Suppressor macrophage treated with lipopolysaccharide for 4 hours (primary cell): ENCODE data around the gene SSR4.
A peak's percentile ranks its signal among the peaks of the same experiment; 100 is the strongest.
"Not testable (repeated sequence)": the region's sequence is repeated elsewhere in the genome, so short reads cannot be mapped to it uniquely, and the experiment has no call there.

ENCODE experiments used
- DNase-seq: peaks from one replicate; pipeline ENCODE4 v3.0.0-alpha.2; 2020

Gene SSR4

GRCh38 chrX:153794018-153794896 lies at the start of gene SSR4, which contains the start of gene IDH3G:
TSS of gene SSR4 (plus strand) at chrX:153794668. CDS start at chrX:153794688, 20 bp downstream.
TSS of gene IDH3G (minus strand) at chrX:153794375. CDS start at chrX:153794326, 49 bp downstream.
- peak; percentile 96 for DNase-seq

DNA sequence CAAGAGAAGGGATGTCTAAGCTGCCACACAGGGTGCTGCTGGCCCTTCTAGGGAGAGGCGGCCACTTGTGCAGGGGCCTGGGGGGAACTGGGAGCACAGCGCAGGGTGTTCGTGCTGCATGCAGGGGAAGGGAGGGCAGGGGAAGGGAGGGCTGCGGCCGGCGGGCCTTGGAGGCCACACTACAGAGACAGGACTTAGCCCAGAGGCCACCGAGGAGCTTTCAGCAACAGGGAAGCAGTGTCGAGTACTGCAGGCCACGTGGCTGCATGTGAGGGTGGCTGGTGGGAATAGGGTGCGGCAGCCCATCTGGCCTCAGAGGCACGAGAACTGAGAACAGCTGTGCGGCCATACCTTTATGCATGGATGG lies 49.4 kb upstream of the SSR4 start:
- not testable (repeated sequence) for DNase-seq

DNA sequence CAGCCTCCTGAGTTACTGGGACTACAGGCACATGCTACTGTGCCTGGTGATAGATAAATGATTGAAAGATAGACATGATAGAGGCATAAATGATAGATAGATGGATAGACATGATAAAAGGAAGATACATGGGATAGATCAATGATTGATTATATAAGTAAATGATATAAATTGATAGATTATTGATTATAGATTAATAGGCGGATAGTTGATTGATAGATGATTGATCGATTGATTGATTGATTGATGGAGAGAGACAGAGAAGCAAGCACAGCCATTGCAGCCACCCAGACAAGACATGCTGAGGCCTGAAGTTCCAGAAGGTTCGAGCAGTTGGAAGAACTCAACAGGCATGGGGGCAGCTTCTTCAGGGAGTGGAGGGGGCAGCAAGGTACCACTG lies 48.1 kb upstream of the SSR4 start:
- no peak for DNase-seq

DNA sequence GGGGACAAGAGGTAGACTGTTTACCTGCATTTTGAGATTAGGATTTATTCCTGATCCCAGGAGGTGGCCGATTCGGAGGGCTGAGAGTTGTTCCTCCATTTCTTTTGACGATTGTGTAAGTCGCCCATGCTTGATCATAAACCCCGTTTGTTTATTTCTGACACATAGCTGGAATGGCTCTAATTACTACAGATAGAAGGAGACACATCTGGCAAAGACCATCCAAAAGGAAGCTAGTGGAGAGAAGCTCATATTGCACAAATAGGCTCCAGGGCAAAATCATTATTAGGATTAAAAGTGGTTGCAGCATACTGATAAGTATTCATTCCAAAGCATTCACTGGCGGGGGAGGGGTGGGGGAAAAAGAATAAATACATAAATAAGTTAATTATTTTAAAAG lies 47.5 kb upstream of the SSR4 start:
- DNase-seq = not testable (repeated sequence)

DNA sequence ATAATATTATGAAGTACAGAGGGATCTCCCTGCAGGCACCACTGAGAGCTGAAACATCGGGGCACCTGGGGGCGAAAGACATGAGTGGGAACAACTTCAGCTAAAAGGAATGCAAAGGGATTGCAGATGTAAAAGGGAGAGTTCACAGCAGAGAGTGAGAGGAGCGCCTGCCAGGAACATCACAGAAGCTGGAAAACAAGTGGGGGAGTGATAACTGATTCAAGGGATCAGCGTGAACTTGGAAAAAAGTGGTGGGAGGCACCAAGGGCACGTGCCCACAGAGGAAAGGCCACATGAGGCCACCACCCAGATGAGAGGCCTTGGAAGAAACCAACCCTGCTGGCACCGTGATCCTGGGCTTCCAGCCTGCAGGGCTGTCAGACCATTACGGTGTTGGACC lies 45.5 kb upstream of the SSR4 start:
- DNase-seq = not testable (repeated sequence)

DNA sequence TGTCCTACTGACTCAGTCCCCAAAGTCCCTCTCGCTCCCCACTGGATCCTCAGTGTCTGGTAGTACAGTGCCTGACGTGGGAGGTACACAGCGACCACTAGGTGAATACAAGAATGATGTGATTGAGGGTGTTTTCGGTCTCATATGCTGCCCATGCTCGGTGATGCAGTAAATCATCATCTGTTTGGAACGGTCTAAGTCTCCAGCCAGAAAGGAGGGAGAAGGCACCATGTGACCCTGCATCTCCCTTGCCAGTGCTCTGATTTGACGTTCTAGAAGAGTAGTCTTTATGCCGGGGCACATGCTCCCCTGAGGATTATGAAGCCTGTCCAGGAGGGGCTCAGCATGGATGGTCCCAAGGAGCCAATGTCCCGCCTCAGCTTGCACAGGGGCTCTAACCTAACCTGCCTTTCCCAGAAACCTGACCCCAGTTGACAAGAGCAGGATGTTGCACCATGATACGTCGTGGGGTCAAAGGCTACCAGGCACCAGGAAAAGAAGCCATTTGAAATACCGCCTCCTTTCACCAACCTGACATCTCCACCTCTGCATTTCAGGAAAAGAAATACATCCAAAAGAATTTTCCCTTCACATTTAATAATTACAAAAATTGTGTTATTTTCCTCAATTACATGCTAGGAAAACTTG lies 44.2 kb upstream of the SSR4 start:
- no peak for DNase-seq

DNA sequence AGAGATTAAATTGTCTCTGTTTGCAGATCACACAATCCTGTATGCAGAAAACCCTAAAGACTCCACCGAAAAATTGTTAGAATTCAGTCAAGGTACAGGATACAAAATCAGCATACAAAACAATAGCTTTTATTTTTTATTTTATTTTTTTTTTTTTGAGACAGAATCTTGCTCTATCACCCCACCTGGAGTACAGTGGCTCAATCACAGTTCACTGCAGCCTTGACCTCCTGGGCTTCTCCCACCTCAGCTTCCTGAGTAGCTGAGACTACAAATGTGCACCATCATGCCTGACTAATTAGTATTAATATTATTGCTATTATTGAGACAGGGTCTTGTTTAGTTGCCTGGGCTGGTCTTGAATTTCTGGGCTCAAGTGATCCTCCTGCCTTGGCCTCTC lies 39.3 kb upstream of the SSR4 start:
- DNase-seq = no peak

DNA sequence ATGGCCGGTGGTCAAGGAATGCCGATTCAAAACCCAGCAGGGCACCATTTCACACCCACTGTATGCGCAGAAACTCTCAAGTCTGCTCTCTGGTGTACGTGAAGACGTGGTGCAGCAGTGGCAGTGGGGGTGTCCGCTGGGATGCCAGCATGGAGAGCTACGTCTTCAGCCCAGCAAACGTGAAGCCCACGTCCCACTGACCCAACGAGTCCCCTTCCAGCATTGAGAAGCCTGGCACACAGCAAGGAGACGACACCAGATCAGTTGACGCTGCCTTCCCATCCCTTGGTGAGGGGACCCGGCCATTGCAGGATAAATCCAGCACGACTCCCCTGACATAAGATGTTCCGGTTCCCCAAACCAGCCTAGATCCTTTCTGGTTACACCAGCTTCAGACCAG lies 32.6 kb upstream of the SSR4 start:
- no peak for DNase-seq

DNA sequence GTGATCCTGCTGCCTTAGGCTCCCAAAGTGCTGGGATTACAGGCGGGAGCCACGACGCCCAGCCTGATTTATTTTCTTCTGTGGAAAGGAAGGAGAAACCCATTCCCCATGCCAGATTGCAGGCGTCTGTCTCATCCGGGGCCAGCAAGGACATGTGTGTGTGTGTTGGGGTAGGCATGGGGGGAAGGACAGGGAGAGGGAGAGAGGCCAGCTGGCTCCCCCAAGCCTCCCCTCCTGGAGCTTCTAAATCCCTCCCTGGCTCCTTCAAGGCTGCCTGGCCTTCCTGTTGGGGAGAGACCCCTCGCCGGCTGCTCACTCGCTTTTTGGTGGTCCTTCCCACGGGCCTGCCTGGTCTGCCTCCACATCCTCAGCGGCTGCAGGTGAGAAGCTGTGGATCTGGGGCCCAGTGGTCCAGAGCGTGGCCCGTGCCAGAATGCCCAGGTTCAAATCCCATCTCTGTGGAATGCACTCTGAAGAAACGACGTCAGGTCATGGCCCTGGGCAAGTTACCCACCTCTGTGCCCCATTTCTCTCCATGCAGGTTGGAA lies 31.8 kb upstream of the SSR4 start:
- no peak for DNase-seq

DNA sequence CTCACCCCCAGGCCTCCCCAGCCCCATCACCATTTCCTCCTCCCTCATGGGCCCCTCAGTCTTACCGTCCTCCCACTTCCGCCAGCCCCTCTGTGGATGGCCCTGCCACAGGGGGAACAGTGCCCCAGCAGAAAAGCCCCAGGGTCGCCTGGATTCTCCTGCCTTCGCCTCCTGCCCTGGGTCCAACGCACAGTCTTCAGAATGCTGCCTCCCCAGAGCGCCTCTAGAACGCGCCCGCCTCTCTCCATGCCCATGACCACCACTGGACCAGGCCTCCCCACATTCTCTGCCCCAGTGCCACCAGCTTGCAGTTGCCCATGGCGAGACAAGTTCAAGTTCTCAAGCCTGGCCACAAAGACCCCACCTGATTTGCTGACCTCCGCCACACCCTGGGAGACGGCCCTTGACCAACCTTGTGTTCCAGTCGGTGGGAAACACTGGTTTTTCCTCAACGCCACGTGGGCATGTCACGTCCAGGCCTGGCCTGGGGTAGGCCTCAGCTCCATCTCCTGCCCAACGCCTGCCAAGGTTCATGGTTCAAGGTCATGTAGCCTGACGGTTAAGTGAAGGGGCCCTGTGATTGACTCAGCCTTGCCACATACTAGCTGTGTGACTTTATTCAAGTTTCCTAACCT lies 31.1 kb upstream of the SSR4 start:
- DNase-seq = no peak

- DNase-seq = peak; percentile 77
Observed at GRCh38 chrX:153763989-153764755, 30.3 kb upstream of the SSR4 start, which contains the start of gene PLXNB3. TSS of gene PLXNB3 (plus strand) at chrX:153764249. CDS start at chrX:153765536, 1,287 bp downstream.

GRCh38 chrX:153764786-153765137 lies 29.7 kb upstream of the SSR4 start:
- no peak for DNase-seq

DNA sequence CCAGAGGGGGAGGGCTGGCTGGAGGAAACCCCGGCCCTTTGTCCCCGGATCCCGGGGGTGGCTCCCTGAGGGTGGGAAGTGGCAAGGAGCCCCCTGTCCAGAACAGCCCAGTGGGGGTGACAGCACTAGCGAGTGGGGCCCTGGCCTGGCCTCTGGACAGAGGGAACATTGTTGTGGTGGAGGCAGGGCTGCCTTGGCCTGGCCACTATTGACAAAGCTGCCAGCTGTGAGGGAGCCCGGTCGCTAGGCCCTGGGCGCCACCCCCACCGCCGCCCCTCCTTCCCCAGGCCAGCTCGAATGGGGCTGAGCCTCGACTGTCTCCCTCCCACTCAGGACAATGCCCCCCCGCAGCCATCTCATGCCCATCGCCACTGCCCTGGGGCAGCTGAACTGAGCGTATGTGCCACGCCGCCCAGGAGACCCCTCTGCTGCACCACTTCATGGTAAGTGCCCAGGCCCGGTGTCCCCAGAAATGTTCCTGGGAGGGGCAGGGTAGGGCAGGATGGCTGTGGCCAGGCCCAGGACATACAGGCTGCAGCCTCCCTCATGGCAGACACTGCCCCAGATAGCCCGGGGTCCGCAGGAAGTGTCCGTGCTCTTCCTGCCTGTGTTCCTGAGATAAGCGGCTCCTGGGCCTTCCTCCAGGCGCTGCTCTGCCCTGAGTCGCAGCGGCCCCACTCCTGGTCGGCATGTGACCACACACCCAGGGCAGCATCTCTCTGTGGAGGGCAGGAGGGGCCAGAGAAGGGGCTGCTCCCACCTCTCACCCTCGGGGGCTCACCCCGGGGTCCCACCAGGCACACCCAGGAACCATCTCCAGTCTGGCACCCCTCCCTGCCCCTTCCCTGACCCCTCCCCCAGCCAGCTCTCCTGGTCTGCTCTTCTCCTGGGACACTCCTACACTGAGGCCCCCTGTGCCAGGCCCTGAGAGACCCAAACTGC lies 29.1 kb upstream of the SSR4 start:
- DNase-seq = no peak

GRCh38 chrX:153766098-153766817 lies 28.2 kb upstream of the SSR4 start:
- peak; percentile 43 for DNase-seq

GRCh38 chrX:153766871-153767673 lies 27.4 kb upstream of the SSR4 start:
- DNase-seq = no peak

GRCh38 chrX:153767674-153768055 lies 26.8 kb upstream of the SSR4 start:
- no peak for DNase-seq

DNA sequence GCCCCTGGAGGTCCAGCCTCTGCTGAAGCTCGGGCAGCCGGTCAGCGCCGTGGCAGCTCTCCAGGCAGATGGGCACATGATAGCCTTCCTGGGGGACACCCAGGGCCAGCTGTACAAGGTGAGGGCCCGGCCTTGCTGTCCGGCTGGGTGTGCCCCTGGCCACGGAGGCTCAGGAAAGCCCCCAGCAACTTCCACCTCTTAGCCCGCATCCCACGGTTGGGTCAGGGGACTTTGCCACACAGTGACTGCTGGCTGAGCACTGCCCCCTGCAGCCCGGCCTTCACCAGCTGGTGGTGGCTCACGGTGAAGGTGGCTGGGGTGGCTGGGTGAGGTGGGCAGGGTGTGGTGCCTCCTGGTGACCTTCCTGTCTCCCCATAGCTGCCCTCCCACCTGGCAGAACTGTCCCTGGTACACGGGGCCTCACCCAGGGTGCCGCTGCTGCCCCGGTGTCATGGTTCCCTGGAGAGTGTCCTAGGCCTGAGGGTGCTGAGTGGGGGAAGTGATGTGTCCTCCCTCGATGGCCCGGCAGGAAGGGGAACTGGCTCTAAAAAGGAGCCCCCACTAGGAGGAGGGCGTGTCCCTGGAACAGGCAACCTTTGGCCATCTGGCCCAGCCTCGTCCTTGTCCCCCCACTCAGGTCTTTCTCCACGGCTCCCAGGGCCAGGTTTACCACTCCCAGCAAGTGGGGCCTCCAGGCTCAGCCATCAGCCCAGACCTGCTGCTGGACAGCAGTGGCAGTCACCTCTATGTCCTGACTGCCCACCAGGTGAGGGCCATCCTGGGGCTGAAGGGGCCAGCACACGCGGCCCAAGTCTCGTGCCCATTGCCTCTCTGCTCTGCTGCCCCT lies 25.9 kb upstream of the SSR4 start:
- no peak for DNase-seq

- DNase-seq = no peak
Observed at GRCh38 chrX:153769158-153769864, 25.2 kb upstream of the SSR4 start.
